Fibroblast of lung (primary cell): ENCODE results near the gene MARK3.

Experiments
- CTCF ChIP-seq, 2 donors: IDR thresholded peaks in 1 of 2; conservative IDR thresholded peaks in 1 of 2; 1 replicate in 1 of 2; 2 replicates in 1 of 2; pipeline ENCODE4 v1.5.1; 2011 to 2012; ENCODE audit warnings: low read length in 2 of 2, control low read depth in 1 of 2, inconsistent platforms in 1 of 2, low read depth in 1 of 2, mild to moderate bottlenecking in 1 of 2
- EZH2 ChIP-seq: IDR thresholded peaks from 2 replicates; pipeline ENCODE4 v1.5.1; 2012; ENCODE audit warnings: low read length, control low read depth, mild to moderate bottlenecking; ENCODE audit errors: missing control alignments

GRCh38 chr14:103398427-103399195, 13.4 kb downstream of the MARK3 start:
- TF ChIP-seq CTCF (conservative IDR thresholded peaks at IDR 0.05 in 1 of 2, IDR thresholded peaks at IDR 0.05 in 1 of 2; ENCODE audit: low read depth in 1 of 2, low read length in 2 of 2) (no peak), EZH2 (no peak)
